H1 (cell line): ENCODE results near the gene MAN1C1. TPM values are rescaled to one million over a fixed set of nuclear protein-coding genes. Genes with fewer than 3 reads are reported as not detected.

Experiments
- CTCF ChIA-PET: fragments of 300-600 bp; sonication (Branson Sonifier 250); formaldehyde crosslinking; loops from one replicate; lab custom pipeline; 2021; ENCODE audit not compliant: partially characterized antibody; lab: Charles Lee
- POLR2A ChIA-PET: fragments of 300-600 bp; sonication (Branson Sonifier 250); formaldehyde crosslinking; loops from one replicate; lab custom pipeline; 2021; ENCODE audit warnings: inconsistent platforms; ENCODE audit not compliant: partially characterized antibody; lab: Charles Lee
- DNase-seq, 2 experiments: peaks; one replicate each; pipeline versions ENCODE4 v3.0.0 to v3.0.0-alpha.2; 2010 to 2022; ENCODE audit warnings: low spot score in 2 of 2, low read depth in 1 of 2, mixed read lengths in 1 of 2
- FAIRE-seq: peaks from 2 replicates; lab custom pipeline; 2011; peaks lifted over from hg19 to GRCh38; lab: Jason Lieb, UNC
- H2AFZ ChIP-seq: 2 replicates; pipeline ENCODE4 v1.8.1; 2012; ENCODE audit warnings: low read length, inconsistent platforms
- H2AK5ac ChIP-seq: 2 replicates; pipeline ENCODE4 v1.6.1; 2013; ENCODE audit warnings: low read depth, low read length
- H2BK120ac ChIP-seq: replicated peaks from 2 replicates; pipeline ENCODE3; 2013; ENCODE audit warnings: low read depth, low read length, inconsistent platforms
- H2BK12ac ChIP-seq: 2 replicates; pipeline ENCODE4 v1.6.1; 2013; ENCODE audit warnings: low read depth, low read length
- H2BK15ac ChIP-seq: 2 replicates; pipeline ENCODE4 v1.6.1; 2013; ENCODE audit warnings: low read length
- H2BK20ac ChIP-seq: 2 replicates; pipeline ENCODE4 v1.6.1; 2013; ENCODE audit warnings: low read length
- H2BK5ac ChIP-seq: 2 replicates; pipeline ENCODE4 v1.6.1; 2013; ENCODE audit warnings: low read depth, low read length
- H3K14ac ChIP-seq: 2 replicates; pipeline ENCODE4 v1.6.1; 2013; ENCODE audit warnings: inconsistent platforms; ENCODE audit not compliant: insufficient read length
- H3K18ac ChIP-seq: 2 replicates; pipeline ENCODE4 v1.6.1; 2013; ENCODE audit warnings: low read length; ENCODE audit errors: extremely low read depth
- H3K23ac ChIP-seq: 2 replicates; pipeline ENCODE4 v1.6.1; 2013; ENCODE audit warnings: inconsistent platforms; ENCODE audit not compliant: insufficient read length
- H3K23me2 ChIP-seq: 2 replicates; pipeline ENCODE4 v1.6.1; 2013; ENCODE audit warnings: low read depth, low read length
- H3K27ac ChIP-seq: 2 replicates; pipeline ENCODE4 v1.6.1; 2011; ENCODE audit warnings: low read depth, low read length, inconsistent platforms
- H3K27me3 ChIP-seq, 4 experiments: replicated peaks in 1 of 4; 1 replicate in 1 of 4; 2 replicates in 3 of 4; pipeline versions ENCODE4 v1.6.1 to v1.8.1; 2011 to 2013; ENCODE audit warnings: low read length in 3 of 4, mild to moderate bottlenecking in 3 of 4, inconsistent platforms in 2 of 4, mixed read lengths in 2 of 4, moderate library complexity in 1 of 4; ENCODE audit not compliant: control insufficient read depth in 3 of 4, insufficient read depth in 3 of 4; ENCODE audit errors: extremely low read depth in 1 of 4
- H3K36me3 ChIP-seq, 4 experiments: 2 replicates each; pipeline versions ENCODE4 v1.6.1 to v1.8.1; 2011 to 2013; ENCODE audit warnings: mild to moderate bottlenecking in 4 of 4, low read length in 3 of 4, moderate library complexity in 2 of 4, control low read depth in 1 of 4, inconsistent platforms in 1 of 4; ENCODE audit not compliant: insufficient read depth in 4 of 4, control insufficient read depth in 2 of 4
- H3K4ac ChIP-seq: replicated peaks from 2 replicates; pipeline ENCODE3; 2013; ENCODE audit warnings: low read length, low read depth, mixed read lengths, inconsistent platforms; ENCODE audit not compliant: insufficient read length
- H3K4me1 ChIP-seq, 4 experiments: replicated peaks in 1 of 4; 1 replicate in 1 of 4; 2 replicates in 3 of 4; pipeline versions ENCODE4 v1.6.1 to v1.8.1; 2011 to 2013; ENCODE audit warnings: low read length in 3 of 4, inconsistent platforms in 2 of 4, mixed read lengths in 1 of 4; ENCODE audit not compliant: insufficient read depth in 4 of 4, control insufficient read depth in 3 of 4
- H3K4me2 ChIP-seq, 2 experiments: 2 replicates each; pipeline versions ENCODE4 v1.6.1 to v1.8.1; 2011 to 2013; ENCODE audit warnings: low read depth in 2 of 2, low read length in 2 of 2, control low read depth in 1 of 2, inconsistent platforms in 1 of 2, mild to moderate bottlenecking in 1 of 2; ENCODE audit not compliant: insufficient read depth in 1 of 2
- H3K4me3 ChIP-seq, 4 experiments: fragments of 200-600, 300-600 bp in 1 of 4; sonication (generic), shearing (Covaris generic), sonication (Bioruptor Twin) in 1 of 4; 2 replicates each; pipeline versions ENCODE4 v1.5.1 to v1.8.1; 2011 to 2016; ENCODE audit warnings: low read length in 4 of 4, low read depth in 3 of 4, control low read depth in 2 of 4, inconsistent platforms in 2 of 4, mild to moderate bottlenecking in 2 of 4, mixed read lengths in 1 of 4, moderate library complexity in 1 of 4; ENCODE audit not compliant: insufficient read depth in 2 of 4; ENCODE audit errors: extremely low read depth in 1 of 4
- H3K56ac ChIP-seq: replicated peaks from 2 replicates; pipeline ENCODE3; 2013; ENCODE audit warnings: low read depth, mild to moderate bottlenecking, mixed read lengths, low read length, inconsistent platforms; ENCODE audit not compliant: insufficient read length
- H3K79me1 ChIP-seq: 2 replicates; pipeline ENCODE4 v1.6.1; 2013; ENCODE audit warnings: low read depth, low read length, control low read depth
- H3K79me2 ChIP-seq, 2 experiments: 2 replicates each; pipeline versions ENCODE4 v1.6.1 to v1.8.1; 2012 to 2013; ENCODE audit warnings: low read length in 2 of 2, mild to moderate bottlenecking in 2 of 2, inconsistent platforms in 1 of 2; ENCODE audit not compliant: insufficient read depth in 2 of 2, control insufficient read depth in 1 of 2
- H3K9ac ChIP-seq, 4 experiments: replicated peaks in 1 of 4; 1 replicate in 1 of 4; 2 replicates in 3 of 4; pipeline versions ENCODE4 v1.6.1 to v1.8.1; 2011 to 2013; ENCODE audit warnings: low read depth in 3 of 4, low read length in 3 of 4, control low read depth in 2 of 4, mild to moderate bottlenecking in 2 of 4, moderate library complexity in 2 of 4, inconsistent platforms in 1 of 4; ENCODE audit errors: extremely low read depth in 1 of 4
- H3K9me3 ChIP-seq, 2 experiments: 2 replicates each; pipeline versions ENCODE4 v1.6.1 to v1.8.1; 2012 to 2013; ENCODE audit warnings: mild to moderate bottlenecking in 2 of 2, moderate library complexity in 2 of 2, control low read depth in 1 of 2, inconsistent platforms in 1 of 2, low read depth in 1 of 2, low read length in 1 of 2, mixed read lengths in 1 of 2; ENCODE audit not compliant: insufficient read depth in 2 of 2
- H4K20me1 ChIP-seq, 2 experiments: replicated peaks in 1 of 2; 2 replicates each; pipeline versions ENCODE3 to v1.8.1; 2011 to 2013; ENCODE audit warnings: inconsistent platforms in 2 of 2, low read length in 2 of 2, mild to moderate bottlenecking in 1 of 2; ENCODE audit not compliant: insufficient read depth in 2 of 2, control insufficient read depth in 1 of 2
- H4K5ac ChIP-seq: 2 replicates; pipeline ENCODE4 v1.6.1; 2013; ENCODE audit warnings: low read length, low read depth, mixed read lengths, inconsistent platforms; ENCODE audit not compliant: insufficient read length
- H4K8ac ChIP-seq: 2 replicates; pipeline ENCODE4 v1.8.0; 2013; ENCODE audit warnings: mild to moderate bottlenecking, moderate library complexity, low read length, inconsistent platforms; ENCODE audit not compliant: insufficient read depth; ENCODE audit errors: extremely low read depth
- H4K91ac ChIP-seq: replicated peaks from 2 replicates; pipeline ENCODE3; 2013; ENCODE audit warnings: low read length, mixed read lengths, inconsistent platforms; ENCODE audit not compliant: insufficient read length
- BCL11A ChIP-seq, 2 experiments: IDR thresholded peaks; one replicate each; pipeline ENCODE4 v1.6.1; 2011; ENCODE audit warnings: low read depth in 2 of 2, low read length in 2 of 2, mild to moderate bottlenecking in 2 of 2
- BRCA1 ChIP-seq: IDR thresholded peaks from 2 replicates; pipeline ENCODE4 v1.6.1; 2012; ENCODE audit warnings: low read depth, low read length, improper control_type of control experiment
- CEBPB ChIP-seq: IDR thresholded peaks from 2 replicates; pipeline ENCODE4 v1.6.1; 2012; ENCODE audit warnings: low read depth, low read length
- CHD1 ChIP-seq: IDR thresholded peaks from 2 replicates; pipeline ENCODE4 v1.6.1; 2012; ENCODE audit warnings: low read depth, low read length, improper control_type of control experiment
- CHD2 ChIP-seq: IDR thresholded peaks from 2 replicates; pipeline ENCODE4 v1.6.1; 2012; ENCODE audit warnings: low read length, improper control_type of control experiment
- HDAC6 ChIP-seq: IDR thresholded peaks from one replicate; pipeline ENCODE4 v1.7.1; 2012; ENCODE audit warnings: low read depth, mild to moderate bottlenecking, inconsistent platforms, low read length, moderate library complexity
- KDM1A ChIP-seq: fragments of 200-600, 300-600 bp; sonication (generic); IDR thresholded peaks from 2 replicates; pipeline ENCODE4 v1.7.1; 2016; ENCODE audit warnings: mild to moderate bottlenecking, low read length, borderline replicate concordance
- POLR2AphosphoS5 ChIP-seq: IDR thresholded peaks from 2 replicates; pipeline ENCODE4 v1.6.1; 2011; ENCODE audit warnings: low read depth, low read length
- POU5F1 ChIP-seq: IDR thresholded peaks from 2 replicates; pipeline ENCODE4 v1.6.1; 2011; ENCODE audit warnings: low read depth, mild to moderate bottlenecking, low read length, moderate library complexity
- RBBP5 ChIP-seq: IDR thresholded peaks from 2 replicates; pipeline ENCODE4 v1.7.1; 2012; ENCODE audit warnings: low read depth, mild to moderate bottlenecking, inconsistent platforms, low read length, moderate library complexity, borderline replicate concordance
- RXRA ChIP-seq: IDR thresholded peaks from 2 replicates; pipeline ENCODE4 v1.6.1; 2011; ENCODE audit warnings: low read depth, mild to moderate bottlenecking, low read length, moderate library complexity; ENCODE audit not compliant: insufficient read depth
- SP1 ChIP-seq: IDR thresholded peaks from 2 replicates; pipeline ENCODE4 v1.6.1; 2011; ENCODE audit warnings: low read depth, low read length
- TEAD4 ChIP-seq: IDR thresholded peaks from 2 replicates; pipeline ENCODE4 v1.6.1; 2012; ENCODE audit warnings: low read depth, low read length, inconsistent platforms, mixed read lengths
- YY1 ChIP-seq: IDR thresholded peaks from 2 replicates; pipeline ENCODE4 v1.6.1; 2011; ENCODE audit warnings: low read depth, mild to moderate bottlenecking, low read length
- WGBS, 2 experiments: shearing (Covaris generic) in 1 of 2; methylation state at CpG; one replicate each; pipeline versions ENCODE4 v1.1.6 to v1.1.7; 2013 to 2015; ENCODE audit warnings: low lambda C conversion rate in 2 of 2, mixed read lengths in 2 of 2, inconsistent platforms in 1 of 2, low coverage in 1 of 2, missing lambda C conversion rate in 1 of 2; ENCODE audit not compliant: insufficient replicate concordance in 2 of 2, insufficient coverage in 1 of 2, insufficient read length in 1 of 2; ENCODE audit errors: extremely low coverage in 1 of 2, missing lambda C conversion rate in 1 of 2; 5-methylcytosine and 5-hydroxymethylcytosine counted together
- polyA plus RNA-seq, 7 experiments: library from polyadenylated mRNA; depleted of rRNA in 3 of 7; stranded (reverse) in 5 of 7; unstranded in 2 of 7; fragments of >200 nt in 5 of 7; fragments of 200-250 nt in 2 of 7; gene quantifications; 1 replicate in 5 of 7; 2 replicates in 1 of 7; 4 replicates in 1 of 7; pipeline versions ENCODE4 v1.2.1 to v1.2.3, GENCODE V29; 2011 to 2013; ENCODE audit warnings: missing spikeins in 2 of 7, mixed read lengths in 2 of 7
- total RNA-seq: library from RNA; stranded (reverse); fragmentation: NEBNext Ultra II Directional; extraction: Animal tissue kit (Norgen Biotek cat#: 25700); gene quantifications from 2 replicates; pipeline ENCODE4 v1.2.1, GENCODE V29; 2021

Gene MAN1C1
- total and polyA plus RNA-seq, 2 of the 8 experiments (the other 6 are each of a cell fraction or from before 2014, with no cell fraction given), result 7.8 to 15.2 TPM

GRCh38 chr1:25647863-25648262 is 31.3 kb downstream of the MAN1C1 start:
- no peak overlapping the region for H4K91ac ChIP-seq
- no peaks in the 10 kb centered on the region for H3K79me2 ChIP-seq
- ChIA-PET POLR2A (interaction anchor here (1.5 kb wide), 1 partner anchor 153 kb away, joined by 3 read pairs; no protein-coding TSS in a partner anchor), CTCF (interaction anchor here (0.9 to 1.8 kb wide), 4 partner anchors 18 to 45 kb away, joined by 3 to 6 read pairs (median 4); no protein-coding TSS in a partner anchor)
- no peaks in the 10 kb centered on the region for H3K9me3 ChIP-seq
- peaks cover 0 to 2% of the 10 kb centered on the region in 2 experiments for H4K20me1 ChIP-seq
- no peak overlapping the region for H2BK5ac ChIP-seq
- no peaks in the 10 kb centered on the region for H3K23me2 ChIP-seq
- H3K36me3 ChIP-seq, result no peaks in the 10 kb centered on the region
- no peak overlapping the region for H3K4ac ChIP-seq
- H3K14ac ChIP-seq, result no peak overlapping the region
- H2BK15ac ChIP-seq, result no peak overlapping the region
- no peaks in the 10 kb centered on the region for H3K27me3 ChIP-seq
- H2AK5ac ChIP-seq, result no peak overlapping the region
- H3K9ac ChIP-seq, result no peak overlapping the region
- no peak overlapping the region for H2BK120ac ChIP-seq
- H3K4me1 ChIP-seq, result peaks cover 0 to 4% (median under 1%) of the 10 kb centered on the region in 4 experiments; a peak in 1 of 7 replicates
- TF ChIP-seq TEAD4 (no peak), CHD2 (no peak), RXRA (no peak), POU5F1 (no peak), BCL11A (IDR thresholded peaks at IDR 0.05; ENCODE audit: low read depth in 2 of 2, low read length in 2 of 2) (no peak), POLR2AphosphoS5 (no peak), YY1 (no peak), CEBPB (no peak), HDAC6 (no peak), RBBP5 (no peak), SP1 (no peak), CHD1 (no peak), BRCA1 (no peak), KDM1A (no peak)
- no peak overlapping the region for H3K4me2 ChIP-seq
- no peak overlapping the region for H4K5ac ChIP-seq
- H3K18ac ChIP-seq, result no peak overlapping the region
- H3K56ac ChIP-seq, result no peak overlapping the region
- H3K4me3 ChIP-seq, result no peak overlapping the region
- H4K8ac ChIP-seq, result no peak overlapping the region
- peaks cover 6% of the 10 kb centered on the region; the same call in 1 of the 2 replicates for H3K79me1 ChIP-seq
- H3K23ac ChIP-seq, result no peak overlapping the region
- no peak overlapping the region for H2BK20ac ChIP-seq
- H3K27ac ChIP-seq, result no peak overlapping the region
- DNase-seq (peak in 1 of 2 experiments; percentile 36), FAIRE-seq (no peak)
- 83% methylated on average over 5 of the region's 5 CpGs; no CpG with 5 or more reads in 1 of the 2 experiments for WGBS, 2 experiments
- no peak overlapping the region for H2BK12ac ChIP-seq
- no peak overlapping the region for H2AFZ ChIP-seq
